Body of pancreas (tissue), 4 donors: ENCODE data around the gene LRRC8B.

Source experiments
- CTCF ChIP-seq, 7 experiments: fragments of 450-650 bp in 4 of 7; fragments of 200-600 bp in 3 of 7; sonication (generic) in 3 of 7; IDR thresholded peaks; one replicate each; pipeline ENCODE4 v1.5.1; 2016 to 2019; ENCODE audit warnings: antibody characterized with exemption in 7 of 7
- POLR2A ChIP-seq, 3 donors: fragments of 450-650 bp; IDR thresholded peaks; one replicate each; pipeline ENCODE4 v1.6.1; 2016; ENCODE audit warnings: antibody characterized with exemption in 3 of 3, mild to moderate bottlenecking in 2 of 3

GRCh38 chr1:89536555-89537341 is 12.1 kb downstream of the LRRC8B start:
- TF ChIP-seq POLR2A (IDR thresholded peaks at IDR 0.05) (no peak), CTCF (IDR thresholded peaks at IDR 0.05) (no peak)
